H1 (cell line): Measurements from ENCODE around the gene GSTM2. TPM values are rescaled to one million over a fixed set of nuclear protein-coding genes. Genes with fewer than 3 reads are reported as not detected.
"Not testable (repeated sequence)": the region's sequence is repeated elsewhere in the genome, so short reads cannot be mapped to it uniquely, and the experiment has no call there.

Source experiments
- CTCF ChIA-PET: fragments of 300-600 bp; sonication (Branson Sonifier 250); formaldehyde crosslinking; loops from one replicate; lab custom pipeline; 2021; ENCODE audit not compliant: partially characterized antibody; lab: Charles Lee
- POLR2A ChIA-PET: fragments of 300-600 bp; sonication (Branson Sonifier 250); formaldehyde crosslinking; loops from one replicate; lab custom pipeline; 2021; ENCODE audit warnings: inconsistent platforms; ENCODE audit not compliant: partially characterized antibody; lab: Charles Lee
- DNase-seq, 2 experiments: peaks; one replicate each; pipeline versions ENCODE4 v3.0.0 to v3.0.0-alpha.2; 2010 to 2022; ENCODE audit warnings: low spot score in 2 of 2, low read depth in 1 of 2, mixed read lengths in 1 of 2
- FAIRE-seq: peaks from 2 replicates; lab custom pipeline; 2011; peaks lifted over from hg19 to GRCh38; lab: Jason Lieb, UNC
- H2AFZ ChIP-seq: 2 replicates; pipeline ENCODE4 v1.8.1; 2012; ENCODE audit warnings: low read length, inconsistent platforms
- H2AK5ac ChIP-seq: 2 replicates; pipeline ENCODE4 v1.6.1; 2013; ENCODE audit warnings: low read depth, low read length
- H2BK120ac ChIP-seq: replicated peaks from 2 replicates; pipeline ENCODE3; 2013; ENCODE audit warnings: low read depth, low read length, inconsistent platforms
- H2BK12ac ChIP-seq: 2 replicates; pipeline ENCODE4 v1.6.1; 2013; ENCODE audit warnings: low read depth, low read length
- H2BK15ac ChIP-seq: 2 replicates; pipeline ENCODE4 v1.6.1; 2013; ENCODE audit warnings: low read length
- H2BK20ac ChIP-seq: 2 replicates; pipeline ENCODE4 v1.6.1; 2013; ENCODE audit warnings: low read length
- H2BK5ac ChIP-seq: 2 replicates; pipeline ENCODE4 v1.6.1; 2013; ENCODE audit warnings: low read depth, low read length
- H3K14ac ChIP-seq: 2 replicates; pipeline ENCODE4 v1.6.1; 2013; ENCODE audit warnings: inconsistent platforms; ENCODE audit not compliant: insufficient read length
- H3K18ac ChIP-seq: 2 replicates; pipeline ENCODE4 v1.6.1; 2013; ENCODE audit warnings: low read length; ENCODE audit errors: extremely low read depth
- H3K23ac ChIP-seq: 2 replicates; pipeline ENCODE4 v1.6.1; 2013; ENCODE audit warnings: inconsistent platforms; ENCODE audit not compliant: insufficient read length
- H3K23me2 ChIP-seq: 2 replicates; pipeline ENCODE4 v1.6.1; 2013; ENCODE audit warnings: low read depth, low read length
- H3K27ac ChIP-seq: 2 replicates; pipeline ENCODE4 v1.6.1; 2011; ENCODE audit warnings: low read depth, low read length, inconsistent platforms
- H3K27me3 ChIP-seq, 4 experiments: replicated peaks in 1 of 4; 1 replicate in 1 of 4; 2 replicates in 3 of 4; pipeline versions ENCODE4 v1.6.1 to v1.8.1; 2011 to 2013; ENCODE audit warnings: low read length in 3 of 4, mild to moderate bottlenecking in 3 of 4, inconsistent platforms in 2 of 4, mixed read lengths in 2 of 4, moderate library complexity in 1 of 4; ENCODE audit not compliant: control insufficient read depth in 3 of 4, insufficient read depth in 3 of 4; ENCODE audit errors: extremely low read depth in 1 of 4
- H3K36me3 ChIP-seq, 4 experiments: 2 replicates each; pipeline versions ENCODE4 v1.6.1 to v1.8.1; 2011 to 2013; ENCODE audit warnings: mild to moderate bottlenecking in 4 of 4, low read length in 3 of 4, moderate library complexity in 2 of 4, control low read depth in 1 of 4, inconsistent platforms in 1 of 4; ENCODE audit not compliant: insufficient read depth in 4 of 4, control insufficient read depth in 2 of 4
- H3K4ac ChIP-seq: replicated peaks from 2 replicates; pipeline ENCODE3; 2013; ENCODE audit warnings: low read length, low read depth, mixed read lengths, inconsistent platforms; ENCODE audit not compliant: insufficient read length
- H3K4me1 ChIP-seq, 4 experiments: replicated peaks in 1 of 4; 1 replicate in 1 of 4; 2 replicates in 3 of 4; pipeline versions ENCODE4 v1.6.1 to v1.8.1; 2011 to 2013; ENCODE audit warnings: low read length in 3 of 4, inconsistent platforms in 2 of 4, mixed read lengths in 1 of 4; ENCODE audit not compliant: insufficient read depth in 4 of 4, control insufficient read depth in 3 of 4
- H3K4me2 ChIP-seq, 2 experiments: 2 replicates each; pipeline versions ENCODE4 v1.6.1 to v1.8.1; 2011 to 2013; ENCODE audit warnings: low read depth in 2 of 2, low read length in 2 of 2, control low read depth in 1 of 2, inconsistent platforms in 1 of 2, mild to moderate bottlenecking in 1 of 2; ENCODE audit not compliant: insufficient read depth in 1 of 2
- H3K4me3 ChIP-seq, 4 experiments: fragments of 200-600, 300-600 bp in 1 of 4; sonication (generic), shearing (Covaris generic), sonication (Bioruptor Twin) in 1 of 4; 2 replicates each; pipeline versions ENCODE4 v1.5.1 to v1.8.1; 2011 to 2016; ENCODE audit warnings: low read length in 4 of 4, low read depth in 3 of 4, control low read depth in 2 of 4, inconsistent platforms in 2 of 4, mild to moderate bottlenecking in 2 of 4, mixed read lengths in 1 of 4, moderate library complexity in 1 of 4; ENCODE audit not compliant: insufficient read depth in 2 of 4; ENCODE audit errors: extremely low read depth in 1 of 4
- H3K56ac ChIP-seq: replicated peaks from 2 replicates; pipeline ENCODE3; 2013; ENCODE audit warnings: low read depth, mild to moderate bottlenecking, mixed read lengths, low read length, inconsistent platforms; ENCODE audit not compliant: insufficient read length
- H3K79me1 ChIP-seq: 2 replicates; pipeline ENCODE4 v1.6.1; 2013; ENCODE audit warnings: low read depth, low read length, control low read depth
- H3K79me2 ChIP-seq, 2 experiments: 2 replicates each; pipeline versions ENCODE4 v1.6.1 to v1.8.1; 2012 to 2013; ENCODE audit warnings: low read length in 2 of 2, mild to moderate bottlenecking in 2 of 2, inconsistent platforms in 1 of 2; ENCODE audit not compliant: insufficient read depth in 2 of 2, control insufficient read depth in 1 of 2
- H3K9ac ChIP-seq, 4 experiments: replicated peaks in 1 of 4; 1 replicate in 1 of 4; 2 replicates in 3 of 4; pipeline versions ENCODE4 v1.6.1 to v1.8.1; 2011 to 2013; ENCODE audit warnings: low read depth in 3 of 4, low read length in 3 of 4, control low read depth in 2 of 4, mild to moderate bottlenecking in 2 of 4, moderate library complexity in 2 of 4, inconsistent platforms in 1 of 4; ENCODE audit errors: extremely low read depth in 1 of 4
- H3K9me3 ChIP-seq, 2 experiments: 2 replicates each; pipeline versions ENCODE4 v1.6.1 to v1.8.1; 2012 to 2013; ENCODE audit warnings: mild to moderate bottlenecking in 2 of 2, moderate library complexity in 2 of 2, control low read depth in 1 of 2, inconsistent platforms in 1 of 2, low read depth in 1 of 2, low read length in 1 of 2, mixed read lengths in 1 of 2; ENCODE audit not compliant: insufficient read depth in 2 of 2
- H4K20me1 ChIP-seq, 2 experiments: replicated peaks in 1 of 2; 2 replicates each; pipeline versions ENCODE3 to v1.8.1; 2011 to 2013; ENCODE audit warnings: inconsistent platforms in 2 of 2, low read length in 2 of 2, mild to moderate bottlenecking in 1 of 2; ENCODE audit not compliant: insufficient read depth in 2 of 2, control insufficient read depth in 1 of 2
- H4K5ac ChIP-seq: 2 replicates; pipeline ENCODE4 v1.6.1; 2013; ENCODE audit warnings: low read length, low read depth, mixed read lengths, inconsistent platforms; ENCODE audit not compliant: insufficient read length
- H4K8ac ChIP-seq: 2 replicates; pipeline ENCODE4 v1.8.0; 2013; ENCODE audit warnings: mild to moderate bottlenecking, moderate library complexity, low read length, inconsistent platforms; ENCODE audit not compliant: insufficient read depth; ENCODE audit errors: extremely low read depth
- H4K91ac ChIP-seq: replicated peaks from 2 replicates; pipeline ENCODE3; 2013; ENCODE audit warnings: low read length, mixed read lengths, inconsistent platforms; ENCODE audit not compliant: insufficient read length
- WGBS, 2 experiments: shearing (Covaris generic) in 1 of 2; methylation state at CpG; one replicate each; pipeline versions ENCODE4 v1.1.6 to v1.1.7; 2013 to 2015; ENCODE audit warnings: low lambda C conversion rate in 2 of 2, mixed read lengths in 2 of 2, inconsistent platforms in 1 of 2, low coverage in 1 of 2, missing lambda C conversion rate in 1 of 2; ENCODE audit not compliant: insufficient replicate concordance in 2 of 2, insufficient coverage in 1 of 2, insufficient read length in 1 of 2; ENCODE audit errors: extremely low coverage in 1 of 2, missing lambda C conversion rate in 1 of 2; 5-methylcytosine and 5-hydroxymethylcytosine counted together
- polyA plus RNA-seq, 7 experiments: library from polyadenylated mRNA; depleted of rRNA in 3 of 7; stranded (reverse) in 5 of 7; unstranded in 2 of 7; fragments of >200 nt in 5 of 7; fragments of 200-250 nt in 2 of 7; gene quantifications; 1 replicate in 5 of 7; 2 replicates in 1 of 7; 4 replicates in 1 of 7; pipeline versions ENCODE4 v1.2.1 to v1.2.3, GENCODE V29; 2011 to 2013; ENCODE audit warnings: missing spikeins in 2 of 7, mixed read lengths in 2 of 7
- total RNA-seq: library from RNA; stranded (reverse); fragmentation: NEBNext Ultra II Directional; extraction: Animal tissue kit (Norgen Biotek cat#: 25700); gene quantifications from 2 replicates; pipeline ENCODE4 v1.2.1, GENCODE V29; 2021

Gene GSTM2
- total and polyA plus RNA-seq, 2 of the 8 experiments (the other 6 are each of a cell fraction or from before 2014, with no cell fraction given), result 9.6 to 23.1 TPM

DNA sequence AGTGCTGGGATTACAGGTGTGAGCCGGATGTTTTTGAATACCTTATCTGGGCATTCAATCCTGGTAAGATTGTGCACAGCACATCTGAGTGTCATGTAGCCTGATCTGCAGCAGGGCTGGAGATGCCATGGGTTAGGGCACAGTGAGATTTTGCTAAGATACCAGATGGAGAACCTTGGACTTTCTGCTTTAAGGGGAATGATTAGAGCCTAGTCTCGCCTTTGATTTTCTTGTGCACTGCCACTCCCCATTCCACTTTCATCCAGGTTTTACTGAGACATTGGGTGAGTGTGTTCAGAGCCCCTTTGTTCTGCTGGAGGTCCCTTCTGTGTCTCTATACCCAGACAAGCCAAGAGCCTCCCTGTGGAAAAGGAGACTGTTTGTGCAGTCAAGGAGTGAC is 6.0 kb downstream of the GSTM2 start:
- H3K4me1 ChIP-seq, H4K91ac ChIP-seq, H3K23me2 ChIP-seq, H2AFZ ChIP-seq, H3K27me3 ChIP-seq, H3K4me3 ChIP-seq, H2BK5ac ChIP-seq, H2BK15ac ChIP-seq, H3K9me3 ChIP-seq, H3K79me2 ChIP-seq, FAIRE-seq, H3K23ac ChIP-seq, H3K27ac ChIP-seq, H3K36me3 ChIP-seq, H4K5ac ChIP-seq, H3K18ac ChIP-seq, H4K8ac ChIP-seq, POLR2A ChIA-PET, H3K4me2 ChIP-seq, DNase-seq, H4K20me1 ChIP-seq, H3K79me1 ChIP-seq, H2BK120ac ChIP-seq, H3K9ac ChIP-seq, H2BK12ac ChIP-seq, H3K56ac ChIP-seq, H3K4ac ChIP-seq, H3K14ac ChIP-seq, H2BK20ac ChIP-seq, H2AK5ac ChIP-seq: not testable (repeated sequence)
- WGBS, 2 experiments, result 86% methylated on average over 2 of the region's 2 CpGs; no CpG with 5 or more reads in 1 of the 2 experiments
- CTCF ChIA-PET, result interaction anchor here (2.0 kb wide), 1 partner anchor 34 kb away, joined by 9 read pairs; no protein-coding TSS in a partner anchor

DNA sequence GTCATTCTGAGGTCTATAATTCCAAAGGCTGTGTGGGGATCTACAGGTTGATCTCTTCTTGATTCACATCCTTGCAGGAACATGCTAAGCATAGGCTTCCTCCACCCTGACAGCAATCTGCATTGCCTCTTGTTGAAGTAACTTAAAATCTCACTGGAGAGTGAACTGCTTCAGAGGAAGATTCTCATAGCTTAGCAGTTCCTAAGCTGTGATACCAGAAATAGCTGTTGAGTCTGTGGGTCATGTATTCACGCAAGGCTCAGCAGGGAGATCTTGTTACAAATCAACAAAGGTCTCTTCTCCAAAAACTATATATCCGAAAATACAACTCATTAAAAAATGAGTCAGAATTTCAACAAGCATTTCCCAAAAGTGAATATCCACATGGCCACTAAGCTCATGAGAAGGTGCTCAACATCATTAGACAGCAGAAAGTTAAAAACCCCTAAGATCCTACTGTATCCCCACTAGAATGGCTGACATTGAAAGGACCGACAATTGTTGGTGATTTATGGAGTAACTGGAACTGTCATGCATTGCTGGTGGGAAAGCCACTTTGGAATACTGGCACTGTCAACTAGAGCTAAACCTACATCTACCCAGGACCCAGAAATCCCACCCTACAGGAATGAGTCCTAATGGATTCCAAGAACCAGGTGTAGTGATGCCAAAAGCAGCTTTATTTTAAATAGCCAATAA is 9.0 kb downstream of the GSTM2 start:
- H3K4me3 ChIP-seq, H4K5ac ChIP-seq, H3K56ac ChIP-seq, H3K9ac ChIP-seq, H3K4me2 ChIP-seq, H3K9me3 ChIP-seq, H2BK20ac ChIP-seq, H2BK12ac ChIP-seq, FAIRE-seq, H3K23ac ChIP-seq, DNase-seq, H3K4me1 ChIP-seq, H2AK5ac ChIP-seq, H3K23me2 ChIP-seq, H4K8ac ChIP-seq, H2BK120ac ChIP-seq, H2BK5ac ChIP-seq, H3K18ac ChIP-seq, H3K27me3 ChIP-seq, H3K4ac ChIP-seq, H3K27ac ChIP-seq, H2BK15ac ChIP-seq, H3K14ac ChIP-seq, H4K20me1 ChIP-seq, H3K79me2 ChIP-seq, H4K91ac ChIP-seq, H3K79me1 ChIP-seq, H3K36me3 ChIP-seq, H2AFZ ChIP-seq: not testable (repeated sequence)
- POLR2A ChIA-PET, result interaction anchor here (0.6 kb wide), 1 partner anchor 10 kb away, joined by 3 read pairs; no protein-coding TSS in a partner anchor
- 88% methylated on average over 3 of the region's 3 CpGs; no CpG with 5 or more reads in 1 of the 2 experiments for WGBS, 2 experiments
- CTCF ChIA-PET, result interaction anchor here (0.7 to 0.8 kb wide), 2 partner anchors 11 to 47 kb away, joined by 3 read pairs; partner anchors contain the start of gene GSTM1
